Liver (tissue), 9 donors: ENCODE results near the gene CRIP1. TPM values are rescaled to one million over a fixed set of nuclear protein-coding genes. Genes with fewer than 3 reads are reported as not detected.

Experiments
- DNase-seq: peaks from one replicate; pipeline ENCODE4 v3.0.0-alpha.2; 2017; ENCODE audit warnings: low spot score
- H3K27ac ChIP-seq, 2 donors: one replicate each; pipeline ENCODE4 v1.7.0; 2013; ENCODE audit warnings: inconsistent platforms in 2 of 2, low read length in 2 of 2, control low read depth in 1 of 2, low read depth in 1 of 2, mild to moderate bottlenecking in 1 of 2
- H3K27me3 ChIP-seq, 4 donors: one replicate each; pipeline versions ENCODE4 v1.6.1 to v1.7.0; 2013; ENCODE audit warnings: low read length in 3 of 4, inconsistent platforms in 1 of 4, mild to moderate bottlenecking in 1 of 4, moderate library complexity in 1 of 4; ENCODE audit not compliant: control insufficient read depth in 4 of 4, insufficient read depth in 4 of 4
- H3K36me3 ChIP-seq, 4 donors: one replicate each; pipeline versions ENCODE4 v1.6.1 to v1.7.0; 2013; ENCODE audit warnings: low read length in 3 of 4, mild to moderate bottlenecking in 3 of 4, low read depth in 1 of 4, moderate library complexity in 1 of 4; ENCODE audit not compliant: control insufficient read depth in 4 of 4, insufficient read depth in 3 of 4
- H3K4me1 ChIP-seq, 4 donors: one replicate each; pipeline versions ENCODE4 v1.6.1 to v1.7.0; 2013; ENCODE audit warnings: low read length in 3 of 4, mild to moderate bottlenecking in 3 of 4, moderate library complexity in 1 of 4; ENCODE audit not compliant: control insufficient read depth in 4 of 4, insufficient read depth in 4 of 4
- H3K4me3 ChIP-seq, 3 donors: one replicate each; pipeline versions ENCODE4 v1.6.1 to v1.7.0; 2013; ENCODE audit warnings: low read length in 3 of 3, control low read depth in 1 of 3, low read depth in 1 of 3, mild to moderate bottlenecking in 1 of 3
- H3K9ac ChIP-seq, 2 donors: one replicate each; pipeline ENCODE4 v1.7.0; 2013; ENCODE audit warnings: low read length in 2 of 2, mild to moderate bottlenecking in 2 of 2, moderate library complexity in 2 of 2, control low read depth in 1 of 2, low read depth in 1 of 2
- H3K9me3 ChIP-seq, 4 donors: one replicate each; pipeline versions ENCODE4 v1.6.1 to v1.7.0; 2013; ENCODE audit warnings: low read length in 3 of 4; ENCODE audit not compliant: control insufficient read depth in 4 of 4
- EGR1 ChIP-seq, 2 donors: IDR thresholded peaks; 2 replicates each; pipeline ENCODE4 v1.6.1; 2016 to 2018; ENCODE audit warnings: antibody characterized with exemption in 2 of 2, low read depth in 2 of 2
- FOXA1 ChIP-seq: IDR thresholded peaks from 2 replicates; pipeline ENCODE4 v1.6.1; 2016; ENCODE audit warnings: antibody characterized with exemption
- FOXA2 ChIP-seq: IDR thresholded peaks from 2 replicates; pipeline ENCODE4 v1.6.1; 2016; ENCODE audit warnings: antibody characterized with exemption
- GABPA ChIP-seq, 2 donors: IDR thresholded peaks in 1 of 2; conservative IDR thresholded peaks in 1 of 2; 2 replicates each; pipeline ENCODE4 v1.6.1; 2016; ENCODE audit warnings: antibody characterized with exemption in 2 of 2, mild to moderate bottlenecking in 1 of 2, moderate library complexity in 1 of 2
- HNF4A ChIP-seq, 2 donors: conservative IDR thresholded peaks; 2 replicates each; pipeline ENCODE4 v1.6.1; 2016; ENCODE audit warnings: antibody characterized with exemption in 2 of 2, mild to moderate bottlenecking in 2 of 2
- JUND ChIP-seq, 2 donors: IDR thresholded peaks; 2 replicates each; pipeline ENCODE4 v1.6.1; 2016; ENCODE audit warnings: antibody characterized with exemption in 2 of 2
- NR2F2 ChIP-seq: IDR thresholded peaks from 2 replicates; pipeline ENCODE4 v1.6.1; 2016; ENCODE audit warnings: antibody characterized with exemption
- RAD21 ChIP-seq, 2 donors: IDR thresholded peaks; 2 replicates each; pipeline ENCODE4 v1.6.1; 2016; ENCODE audit warnings: antibody characterized with exemption in 2 of 2, mild to moderate bottlenecking in 2 of 2
- RXRA ChIP-seq, 2 donors: IDR thresholded peaks; 2 replicates each; pipeline ENCODE4 v1.6.1; 2017 to 2018; ENCODE audit warnings: antibody characterized with exemption in 2 of 2, mild to moderate bottlenecking in 1 of 2
- SP1 ChIP-seq: IDR thresholded peaks from 2 replicates; pipeline ENCODE4 v1.6.1; 2018; ENCODE audit warnings: antibody characterized with exemption, mild to moderate bottlenecking
- TAF1 ChIP-seq: conservative IDR thresholded peaks from 2 replicates; pipeline ENCODE4 v1.6.1; 2016; ENCODE audit warnings: antibody characterized with exemption, mild to moderate bottlenecking
- YY1 ChIP-seq: IDR thresholded peaks from 2 replicates; pipeline ENCODE4 v1.6.1; 2016; ENCODE audit warnings: antibody characterized with exemption, mild to moderate bottlenecking
- WGBS: extraction: QIAGEN DNeasy Blood & Tissue Kit; methylation state at CpG from one replicate; pipeline ENCODE4 v1.1.7; 2013; 5-methylcytosine and 5-hydroxymethylcytosine counted together
- polyA plus RNA-seq, 2 donors: library from polyadenylated mRNA; stranded (reverse) in 1 of 2; unstranded in 1 of 2; fragments of 200-250 nt in 1 of 2; fragments of >200 nt in 1 of 2; fragmentation: Nextera tagmentation in 1 of 2; extraction: Ambion mirVana in 1 of 2; gene quantifications; one replicate each; pipeline versions ENCODE4 v1.2.1 to v1.2.3, GENCODE V29; 2013 to 2015
- total RNA-seq, 2 donors: library from RNA; depleted of rRNA; stranded (reverse); fragments of >200 nt; gene quantifications; one replicate each; pipeline ENCODE4 v1.2.3, GENCODE V29; 2014
- TF ChIP-seq, protein P1 (sequence below): fragments of 150-350 bp; IDR thresholded peaks from 2 replicates; pipeline ENCODE4 v1.5.1; 2017; ENCODE audit warnings: improper control_type of control experiment, low read depth, low read length; ENCODE audit not compliant: missing input control
- TF ChIP-seq, protein P2 (sequence below): IDR thresholded peaks from 2 replicates; pipeline ENCODE4 v1.6.1; 2016; ENCODE audit warnings: antibody characterized with exemption, mild to moderate bottlenecking
- TF ChIP-seq, protein P3 (sequence below): IDR thresholded peaks from 2 replicates; pipeline ENCODE4 v1.6.1; 2016; ENCODE audit warnings: antibody characterized with exemption
- TF ChIP-seq, protein P4 (sequence below): IDR thresholded peaks from 2 replicates; pipeline ENCODE4 v1.6.1; 2016; ENCODE audit warnings: antibody characterized with exemption
- TF ChIP-seq, protein P5 (sequence below): IDR thresholded peaks from 2 replicates; pipeline ENCODE4 v1.6.1; 2016; ENCODE audit warnings: antibody characterized with exemption
- donor health status: healthy.
- donor health status: healthy.
- donor health status: healthy.
- donor health status: healthy.
- donor health status: healthy.

CRIP1 gene
- total and polyA plus RNA-seq, 4 donors = 1.4 to 11.4 (median 3.9) TPM

DNA sequence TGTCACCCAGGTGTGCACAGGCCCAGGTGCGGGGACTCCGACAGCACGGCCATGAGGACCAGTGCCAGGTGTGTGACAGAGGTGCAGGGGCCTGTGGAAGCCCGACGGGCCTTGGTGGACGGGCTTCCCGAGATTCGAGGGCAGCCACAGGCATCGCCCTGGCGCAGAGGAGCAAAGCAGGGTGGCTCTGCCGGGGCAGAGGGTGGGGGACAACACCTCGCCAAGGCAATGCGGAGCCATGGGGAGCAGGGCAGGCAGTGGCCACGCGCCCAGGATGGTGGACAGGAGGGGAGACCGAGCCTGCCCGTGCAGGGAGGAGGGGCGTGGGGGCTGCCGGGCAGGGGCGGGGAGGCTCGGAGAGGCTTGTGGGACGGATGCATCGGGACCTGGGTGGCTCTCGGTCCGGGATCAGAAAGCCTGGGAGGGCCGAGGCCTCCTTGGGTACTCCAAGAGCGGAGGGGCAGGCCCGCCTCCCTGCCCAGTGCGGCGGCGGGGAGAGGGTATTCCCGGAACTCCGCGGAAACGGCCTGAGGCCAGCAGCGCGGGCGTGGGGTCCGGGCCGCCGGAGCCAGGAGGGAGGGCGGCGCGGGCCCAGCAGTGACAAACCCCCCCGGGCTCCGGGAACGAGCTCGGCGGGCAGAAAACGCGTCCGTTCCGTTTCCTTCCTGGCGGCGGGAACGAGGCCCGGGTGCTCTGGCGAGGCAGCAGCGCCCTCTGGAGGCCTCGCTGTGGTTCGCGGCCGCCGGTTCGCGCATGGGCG, 41.3 kb downstream of the CRIP1 start:
- WGBS = 6% methylated on average over 67 of the region's 67 CpGs
- peak overlapping the region; percentile 21 to 54 for H3K27ac ChIP-seq
- peaks cover 9 to 30% (median 20%) of the 10 kb centered on the region in 4 donors for H3K4me1 ChIP-seq
- no peaks in the 10 kb centered on the region for H3K9me3 ChIP-seq
- H3K4me3 ChIP-seq = peak overlapping the region; percentile 5 to 72 (median 61)
- H3K36me3 ChIP-seq = peaks cover 0 to 1% (median 0%) of the 10 kb centered on the region in 4 donors
- TF ChIP-seq FOXA2 (no peak), RAD21 (IDR thresholded peaks at IDR 0.05) (peak; percentile 78 to 82), YY1 (no peak), FOXA1 (no peak), RXRA (IDR thresholded peaks at IDR 0.05) (no peak), TAF1 (no peak), GABPA (IDR thresholded peaks at IDR 0.05 in 1 of 2, conservative IDR thresholded peaks at IDR 0.05 in 1 of 2) (peak in 1 of 2 donors; percentile 23), SP1 (no peak), JUND (IDR thresholded peaks at IDR 0.05) (no peak), HNF4A (conservative IDR thresholded peaks at IDR 0.05) (no peak), EGR1 (IDR thresholded peaks at IDR 0.05; ENCODE audit: low read depth in 2 of 2) (no peak), NR2F2 (no peak)
- TF ChIP-seq, protein P1, sequence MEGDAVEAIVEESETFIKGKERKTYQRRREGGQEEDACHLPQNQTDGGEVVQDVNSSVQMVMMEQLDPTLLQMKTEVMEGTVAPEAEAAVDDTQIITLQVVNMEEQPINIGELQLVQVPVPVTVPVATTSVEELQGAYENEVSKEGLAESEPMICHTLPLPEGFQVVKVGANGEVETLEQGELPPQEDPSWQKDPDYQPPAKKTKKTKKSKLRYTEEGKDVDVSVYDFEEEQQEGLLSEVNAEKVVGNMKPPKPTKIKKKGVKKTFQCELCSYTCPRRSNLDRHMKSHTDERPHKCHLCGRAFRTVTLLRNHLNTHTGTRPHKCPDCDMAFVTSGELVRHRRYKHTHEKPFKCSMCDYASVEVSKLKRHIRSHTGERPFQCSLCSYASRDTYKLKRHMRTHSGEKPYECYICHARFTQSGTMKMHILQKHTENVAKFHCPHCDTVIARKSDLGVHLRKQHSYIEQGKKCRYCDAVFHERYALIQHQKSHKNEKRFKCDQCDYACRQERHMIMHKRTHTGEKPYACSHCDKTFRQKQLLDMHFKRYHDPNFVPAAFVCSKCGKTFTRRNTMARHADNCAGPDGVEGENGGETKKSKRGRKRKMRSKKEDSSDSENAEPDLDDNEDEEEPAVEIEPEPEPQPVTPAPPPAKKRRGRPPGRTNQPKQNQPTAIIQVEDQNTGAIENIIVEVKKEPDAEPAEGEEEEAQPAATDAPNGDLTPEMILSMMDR = peak; percentile 78
- TF ChIP-seq, protein P2, sequence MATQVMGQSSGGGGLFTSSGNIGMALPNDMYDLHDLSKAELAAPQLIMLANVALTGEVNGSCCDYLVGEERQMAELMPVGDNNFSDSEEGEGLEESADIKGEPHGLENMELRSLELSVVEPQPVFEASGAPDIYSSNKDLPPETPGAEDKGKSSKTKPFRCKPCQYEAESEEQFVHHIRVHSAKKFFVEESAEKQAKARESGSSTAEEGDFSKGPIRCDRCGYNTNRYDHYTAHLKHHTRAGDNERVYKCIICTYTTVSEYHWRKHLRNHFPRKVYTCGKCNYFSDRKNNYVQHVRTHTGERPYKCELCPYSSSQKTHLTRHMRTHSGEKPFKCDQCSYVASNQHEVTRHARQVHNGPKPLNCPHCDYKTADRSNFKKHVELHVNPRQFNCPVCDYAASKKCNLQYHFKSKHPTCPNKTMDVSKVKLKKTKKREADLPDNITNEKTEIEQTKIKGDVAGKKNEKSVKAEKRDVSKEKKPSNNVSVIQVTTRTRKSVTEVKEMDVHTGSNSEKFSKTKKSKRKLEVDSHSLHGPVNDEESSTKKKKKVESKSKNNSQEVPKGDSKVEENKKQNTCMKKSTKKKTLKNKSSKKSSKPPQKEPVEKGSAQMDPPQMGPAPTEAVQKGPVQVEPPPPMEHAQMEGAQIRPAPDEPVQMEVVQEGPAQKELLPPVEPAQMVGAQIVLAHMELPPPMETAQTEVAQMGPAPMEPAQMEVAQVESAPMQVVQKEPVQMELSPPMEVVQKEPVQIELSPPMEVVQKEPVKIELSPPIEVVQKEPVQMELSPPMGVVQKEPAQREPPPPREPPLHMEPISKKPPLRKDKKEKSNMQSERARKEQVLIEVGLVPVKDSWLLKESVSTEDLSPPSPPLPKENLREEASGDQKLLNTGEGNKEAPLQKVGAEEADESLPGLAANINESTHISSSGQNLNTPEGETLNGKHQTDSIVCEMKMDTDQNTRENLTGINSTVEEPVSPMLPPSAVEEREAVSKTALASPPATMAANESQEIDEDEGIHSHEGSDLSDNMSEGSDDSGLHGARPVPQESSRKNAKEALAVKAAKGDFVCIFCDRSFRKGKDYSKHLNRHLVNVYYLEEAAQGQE = no peak
- TF ChIP-seq, protein P3, sequence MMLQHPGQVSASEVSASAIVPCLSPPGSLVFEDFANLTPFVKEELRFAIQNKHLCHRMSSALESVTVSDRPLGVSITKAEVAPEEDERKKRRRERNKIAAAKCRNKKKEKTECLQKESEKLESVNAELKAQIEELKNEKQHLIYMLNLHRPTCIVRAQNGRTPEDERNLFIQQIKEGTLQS = no peak
- TF ChIP-seq, protein P4, sequence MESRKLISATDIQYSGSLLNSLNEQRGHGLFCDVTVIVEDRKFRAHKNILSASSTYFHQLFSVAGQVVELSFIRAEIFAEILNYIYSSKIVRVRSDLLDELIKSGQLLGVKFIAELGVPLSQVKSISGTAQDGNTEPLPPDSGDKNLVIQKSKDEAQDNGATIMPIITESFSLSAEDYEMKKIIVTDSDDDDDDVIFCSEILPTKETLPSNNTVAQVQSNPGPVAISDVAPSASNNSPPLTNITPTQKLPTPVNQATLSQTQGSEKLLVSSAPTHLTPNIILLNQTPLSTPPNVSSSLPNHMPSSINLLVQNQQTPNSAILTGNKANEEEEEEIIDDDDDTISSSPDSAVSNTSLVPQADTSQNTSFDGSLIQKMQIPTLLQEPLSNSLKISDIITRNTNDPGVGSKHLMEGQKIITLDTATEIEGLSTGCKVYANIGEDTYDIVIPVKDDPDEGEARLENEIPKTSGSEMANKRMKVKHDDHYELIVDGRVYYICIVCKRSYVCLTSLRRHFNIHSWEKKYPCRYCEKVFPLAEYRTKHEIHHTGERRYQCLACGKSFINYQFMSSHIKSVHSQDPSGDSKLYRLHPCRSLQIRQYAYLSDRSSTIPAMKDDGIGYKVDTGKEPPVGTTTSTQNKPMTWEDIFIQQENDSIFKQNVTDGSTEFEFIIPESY = no peak
- TF ChIP-seq, protein P5, sequence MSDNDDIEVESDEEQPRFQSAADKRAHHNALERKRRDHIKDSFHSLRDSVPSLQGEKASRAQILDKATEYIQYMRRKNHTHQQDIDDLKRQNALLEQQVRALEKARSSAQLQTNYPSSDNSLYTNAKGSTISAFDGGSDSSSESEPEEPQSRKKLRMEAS = no peak
- no peak overlapping the region for H3K9ac ChIP-seq
- H3K27me3 ChIP-seq = no peaks in the 10 kb centered on the region
- DNase-seq = peak; percentile 78
